Measurements from ENCODE around the gene TPP2.

DNA sequence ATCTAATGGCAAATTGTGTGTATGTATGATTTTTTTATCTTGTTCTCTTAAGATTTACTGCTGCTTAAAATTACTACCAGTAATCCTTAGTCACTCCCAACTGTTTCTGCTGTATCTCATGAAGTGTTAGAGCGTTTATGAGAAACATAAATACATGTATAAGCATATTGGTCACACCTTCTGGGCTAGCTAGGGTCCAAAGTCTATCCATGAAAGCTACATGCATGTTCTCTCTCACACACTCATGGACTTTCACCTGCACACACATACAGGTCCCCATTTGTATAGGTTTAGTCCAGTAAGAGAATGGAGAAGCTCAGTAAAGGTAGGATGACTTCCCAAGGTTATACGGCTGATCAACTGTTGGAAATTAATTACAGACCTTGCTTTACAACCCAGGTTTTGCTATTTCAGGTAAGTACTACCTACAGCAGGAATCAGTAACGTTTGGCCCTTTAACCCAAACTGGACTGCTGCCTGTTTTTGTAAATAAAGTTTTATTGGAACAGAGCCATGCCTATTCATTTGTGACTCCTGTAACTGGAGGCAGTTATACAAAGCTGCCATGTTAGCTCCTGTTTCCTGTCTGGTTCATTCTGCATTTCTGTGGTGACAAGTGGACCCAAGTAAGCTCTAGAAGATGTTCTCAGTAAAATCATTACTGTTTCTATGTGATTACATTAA, 82.8 kb downstream of the TPP2 start:
- no peak for TF ChIP-seq POLR2A (IDR thresholded peaks at IDR 0.05)
- TF ChIP-seq, protein P1, sequence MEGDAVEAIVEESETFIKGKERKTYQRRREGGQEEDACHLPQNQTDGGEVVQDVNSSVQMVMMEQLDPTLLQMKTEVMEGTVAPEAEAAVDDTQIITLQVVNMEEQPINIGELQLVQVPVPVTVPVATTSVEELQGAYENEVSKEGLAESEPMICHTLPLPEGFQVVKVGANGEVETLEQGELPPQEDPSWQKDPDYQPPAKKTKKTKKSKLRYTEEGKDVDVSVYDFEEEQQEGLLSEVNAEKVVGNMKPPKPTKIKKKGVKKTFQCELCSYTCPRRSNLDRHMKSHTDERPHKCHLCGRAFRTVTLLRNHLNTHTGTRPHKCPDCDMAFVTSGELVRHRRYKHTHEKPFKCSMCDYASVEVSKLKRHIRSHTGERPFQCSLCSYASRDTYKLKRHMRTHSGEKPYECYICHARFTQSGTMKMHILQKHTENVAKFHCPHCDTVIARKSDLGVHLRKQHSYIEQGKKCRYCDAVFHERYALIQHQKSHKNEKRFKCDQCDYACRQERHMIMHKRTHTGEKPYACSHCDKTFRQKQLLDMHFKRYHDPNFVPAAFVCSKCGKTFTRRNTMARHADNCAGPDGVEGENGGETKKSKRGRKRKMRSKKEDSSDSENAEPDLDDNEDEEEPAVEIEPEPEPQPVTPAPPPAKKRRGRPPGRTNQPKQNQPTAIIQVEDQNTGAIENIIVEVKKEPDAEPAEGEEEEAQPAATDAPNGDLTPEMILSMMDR (IDR thresholded peaks at IDR 0.05 in 4 of 5, conservative IDR thresholded peaks at IDR 0.05 in 1 of 5) = no peak
